Liver (tissue), 3 donors: ENCODE results near the gene EFNA2.

ENCODE experiments used
- CTCF ChIP-seq: fragments of 150-350 bp; IDR thresholded peaks from 2 replicates; pipeline ENCODE4 v1.5.1; 2017; ENCODE audit warnings: improper control_type of control experiment, low read depth, low read length; ENCODE audit not compliant: missing input control
- GABPA ChIP-seq, 2 donors: IDR thresholded peaks in 1 of 2; conservative IDR thresholded peaks in 1 of 2; 2 replicates each; pipeline ENCODE4 v1.6.1; 2016; ENCODE audit warnings: antibody characterized with exemption in 2 of 2, mild to moderate bottlenecking in 1 of 2, moderate library complexity in 1 of 2
- HNF4G ChIP-seq: IDR thresholded peaks from 2 replicates; pipeline ENCODE4 v1.6.1; 2016; ENCODE audit warnings: antibody characterized with exemption
- JUND ChIP-seq, 2 donors: IDR thresholded peaks; 2 replicates each; pipeline ENCODE4 v1.6.1; 2016; ENCODE audit warnings: antibody characterized with exemption in 2 of 2
- MAX ChIP-seq: IDR thresholded peaks from 2 replicates; pipeline ENCODE4 v1.6.1; 2016; ENCODE audit warnings: antibody characterized with exemption
- NR2F2 ChIP-seq: IDR thresholded peaks from 2 replicates; pipeline ENCODE4 v1.6.1; 2016; ENCODE audit warnings: antibody characterized with exemption
- RAD21 ChIP-seq, 2 donors: IDR thresholded peaks; 2 replicates each; pipeline ENCODE4 v1.6.1; 2016; ENCODE audit warnings: antibody characterized with exemption in 2 of 2, mild to moderate bottlenecking in 2 of 2
- REST ChIP-seq: IDR thresholded peaks from 2 replicates; pipeline ENCODE4 v1.6.1; 2016; ENCODE audit warnings: antibody characterized with exemption, mild to moderate bottlenecking
- SP1 ChIP-seq: IDR thresholded peaks from 2 replicates; pipeline ENCODE4 v1.6.1; 2018; ENCODE audit warnings: antibody characterized with exemption, mild to moderate bottlenecking
- TAF1 ChIP-seq: conservative IDR thresholded peaks from 2 replicates; pipeline ENCODE4 v1.6.1; 2016; ENCODE audit warnings: antibody characterized with exemption, mild to moderate bottlenecking
- TF ChIP-seq, protein P1 (sequence below): IDR thresholded peaks from 2 replicates; pipeline ENCODE4 v1.6.1; 2016; ENCODE audit warnings: antibody characterized with exemption
- donor health status: healthy.
- donor health status: healthy.

- TF ChIP-seq CTCF (no peak), RAD21 (IDR thresholded peaks at IDR 0.05) (no peak), TAF1 (no peak), GABPA (IDR thresholded peaks at IDR 0.05 in 1 of 2, conservative IDR thresholded peaks at IDR 0.05 in 1 of 2) (no peak), NR2F2 (no peak), MAX (no peak), SP1 (no peak), JUND (IDR thresholded peaks at IDR 0.05) (no peak), HNF4G (no peak), REST (no peak)
- TF ChIP-seq, protein P1, sequence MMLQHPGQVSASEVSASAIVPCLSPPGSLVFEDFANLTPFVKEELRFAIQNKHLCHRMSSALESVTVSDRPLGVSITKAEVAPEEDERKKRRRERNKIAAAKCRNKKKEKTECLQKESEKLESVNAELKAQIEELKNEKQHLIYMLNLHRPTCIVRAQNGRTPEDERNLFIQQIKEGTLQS, result no peak
Measured at GRCh38 chr19:1237754-1238368, 47.8 kb upstream of the EFNA2 start, which contains the start of gene CBARP.
